Ascending aorta (tissue), 2 donors: ENCODE data around the gene S100A7. TPM values are rescaled to one million over a fixed set of nuclear protein-coding genes. Genes with fewer than 3 reads are reported as not detected.
A peak's percentile ranks its signal among the peaks of the same experiment; 100 is the strongest.

ENCODE experiments used
- DNase-seq, 2 donors: peaks; one replicate each; pipeline ENCODE4 v3.0.0-alpha.2; 2019; ENCODE audit warnings: low spot score in 2 of 2
- H3K27ac ChIP-seq, 2 donors: fragments of 200-600 bp; sonication (generic); one replicate each; pipeline ENCODE4 v1.5.1; 2016 to 2017; ENCODE audit warnings: mild to moderate bottlenecking in 1 of 2
- H3K27me3 ChIP-seq: fragments of 200-600 bp; sonication (generic); one replicate; pipeline ENCODE4 v1.5.1; 2017
- H3K36me3 ChIP-seq, 2 donors: fragments of 200-600 bp; sonication (generic); one replicate each; pipeline ENCODE4 v1.5.1; 2016
- H3K4me1 ChIP-seq, 2 donors: fragments of 200-600 bp; sonication (generic); one replicate each; pipeline ENCODE4 v1.5.1; 2016 to 2017; ENCODE audit warnings: mild to moderate bottlenecking in 1 of 2
- H3K4me3 ChIP-seq, 2 donors: fragments of 200-600 bp; sonication (generic); one replicate each; pipeline ENCODE4 v1.5.1; 2016 to 2017; ENCODE audit warnings: mild to moderate bottlenecking in 1 of 2
- H3K9me3 ChIP-seq, 2 donors: fragments of 200-600 bp; sonication (generic); one replicate each; pipeline ENCODE4 v1.5.1; 2016
- CTCF ChIP-seq, 3 experiments: fragments of 200-600 bp in 2 of 3; fragments of 450-650 bp in 1 of 3; sonication (generic) in 2 of 3; IDR thresholded peaks; one replicate each; pipeline ENCODE4 v1.5.1; 2016 to 2019; ENCODE audit warnings: antibody characterized with exemption in 3 of 3, mild to moderate bottlenecking in 1 of 3, moderate library complexity in 1 of 3
- intact Hi-C: fragments of 100-400 bp; cut with DNase I; formaldehyde crosslinking; loops from one replicate; pipeline ENCODE4 v1.15.1; 2023
- total RNA-seq: library from RNA; depleted of rRNA; stranded (reverse); fragments of >200 nt; gene quantifications from one replicate; pipeline ENCODE4 v1.1.0, GENCODE V29; 2016

S100A7 gene
- total RNA-seq, 1 donor from 2014 or later: not detected

- Histone ChIP-seq H3K4me1 (no peaks in the 10 kb centered on the region), H3K36me3 (no peaks in the 10 kb centered on the region), H3K4me3 (no peak overlapping the region), H3K27me3 (no peaks in the 10 kb centered on the region), H3K9me3 (peaks cover 0 to 9% of the 10 kb centered on the region in 2 donors), H3K27ac (no peak overlapping the region)
- no peak for TF ChIP-seq CTCF (IDR thresholded peaks at IDR 0.05)
- intact Hi-C loops: no loop called here
- no peak for DNase-seq
Observed at GRCh38 chr1:153476491-153477093, 16.1 kb upstream of the S100A7 start.

GRCh38 chr1:153475282-153475681 lies 14.8 kb upstream of the S100A7 start:
- intact Hi-C loops: no loop called here
- H3K4me3 ChIP-seq: no peak overlapping the region

GRCh38 chr1:153474347-153474746 lies 13.9 kb upstream of the S100A7 start:
- intact Hi-C loops: no loop called here
- no peaks in the 10 kb centered on the region for H3K27me3 ChIP-seq
- H3K36me3 ChIP-seq: no peaks in the 10 kb centered on the region
- DNase-seq: no peak
- no peak overlapping the region for H3K27ac ChIP-seq
- no peaks in the 10 kb centered on the region for H3K4me1 ChIP-seq
- H3K4me3 ChIP-seq: no peak overlapping the region
- TF ChIP-seq CTCF (IDR thresholded peaks at IDR 0.05): no peak
- peaks cover 0 to 12% of the 10 kb centered on the region in 2 donors for H3K9me3 ChIP-seq

More at GRCh38 chr1:153475282-153475681, 14.8 kb upstream of the S100A7 start:
- Histone ChIP-seq H3K9me3 (peaks cover 0 to 12% of the 10 kb centered on the region in 2 donors), H3K27ac (no peak overlapping the region), H3K4me1 (no peaks in the 10 kb centered on the region), H3K27me3 (no peaks in the 10 kb centered on the region), H3K36me3 (no peaks in the 10 kb centered on the region)
- no peak for TF ChIP-seq CTCF (IDR thresholded peaks at IDR 0.05)
- DNase-seq: no peak

- H3K27me3 ChIP-seq: no peaks in the 10 kb centered on the region
- H3K9me3 ChIP-seq: peaks cover 0 to 12% of the 10 kb centered on the region in 2 donors
- no peaks in the 10 kb centered on the region for H3K36me3 ChIP-seq
- H3K27ac ChIP-seq: no peak overlapping the region
- H3K4me3 ChIP-seq: no peak overlapping the region
- intact Hi-C loops: no loop called here
- TF ChIP-seq CTCF (IDR thresholded peaks at IDR 0.05): no peak
- H3K4me1 ChIP-seq: peaks cover 0 to 9% of the 10 kb centered on the region in 2 donors
- DNase-seq: no peak
Observed at GRCh38 chr1:153470707-153471106, 10.3 kb upstream of the S100A7 start.

GRCh38 chr1:153466908-153467307 lies 6.5 kb upstream of the S100A7 start:
- no peak for TF ChIP-seq CTCF (IDR thresholded peaks at IDR 0.05)
- Histone ChIP-seq H3K9me3 (peaks cover 0 to 6% of the 10 kb centered on the region in 2 donors), H3K27me3 (no peaks in the 10 kb centered on the region), H3K4me3 (no peak overlapping the region), H3K27ac (peak overlapping the region; percentile 1 to 12), H3K36me3 (no peaks in the 10 kb centered on the region), H3K4me1 (peaks cover 0 to 9% of the 10 kb centered on the region in 2 donors)
- intact Hi-C loops: loop anchor here (1.0 kb wide), 1 partner anchor 28 kb away; no protein-coding TSS in a partner anchor
- no peak for DNase-seq
